Chondrocyte (in vitro differentiated cells): ENCODE results near the gene NR3C2. TPM values are rescaled to one million over a fixed set of nuclear protein-coding genes. Genes with fewer than 3 reads are reported as not detected.

ENCODE experiments used
- DNase-seq: peaks from one replicate; pipeline ENCODE4 v3.0.0; 2021; ENCODE audit warnings: mixed read lengths, low spot score
- H3K27ac Mint-ChIP-seq: one replicate; pipeline ENCODE4 v1.8.0; 2021; ENCODE audit warnings: mild to moderate bottlenecking, moderate library complexity, mixed read lengths; ENCODE audit not compliant: unreplicated experiment
- H3K27me3 Mint-ChIP-seq: 2 replicates; pipeline ENCODE4 v1.8.0; 2021; ENCODE audit warnings: low read depth, mixed read lengths
- H3K36me3 Mint-ChIP-seq: 2 replicates; pipeline ENCODE4 v1.8.0; 2021; ENCODE audit warnings: low read depth, mixed read lengths
- H3K4me1 Mint-ChIP-seq: 2 replicates; pipeline ENCODE4 v1.8.0; 2021; ENCODE audit warnings: low read depth, mild to moderate bottlenecking, mixed read lengths
- H3K4me3 Mint-ChIP-seq: one replicate; pipeline ENCODE4 v1.8.0; 2021; ENCODE audit warnings: mild to moderate bottlenecking, moderate library complexity, mixed read lengths; ENCODE audit not compliant: unreplicated experiment
- H3K9me3 Mint-ChIP-seq: 2 replicates; pipeline ENCODE4 v1.8.0; 2021; ENCODE audit warnings: low read depth, mixed read lengths
- CTCF ChIP-seq: fragments of 200-600 bp; sonication (generic); IDR thresholded peaks from 2 replicates; pipeline ENCODE4 v1.5.0; 2021; ENCODE audit warnings: antibody characterized with exemption, mild to moderate bottlenecking, moderate library complexity
- total RNA-seq: library from RNA; stranded (reverse); gene quantifications from 3 replicates; pipeline ENCODE4 v1.2.1, GENCODE V29; 2021

NR3C2 gene
- total RNA-seq, 1 donor from 2014 or later, result 0.20 TPM

DNA sequence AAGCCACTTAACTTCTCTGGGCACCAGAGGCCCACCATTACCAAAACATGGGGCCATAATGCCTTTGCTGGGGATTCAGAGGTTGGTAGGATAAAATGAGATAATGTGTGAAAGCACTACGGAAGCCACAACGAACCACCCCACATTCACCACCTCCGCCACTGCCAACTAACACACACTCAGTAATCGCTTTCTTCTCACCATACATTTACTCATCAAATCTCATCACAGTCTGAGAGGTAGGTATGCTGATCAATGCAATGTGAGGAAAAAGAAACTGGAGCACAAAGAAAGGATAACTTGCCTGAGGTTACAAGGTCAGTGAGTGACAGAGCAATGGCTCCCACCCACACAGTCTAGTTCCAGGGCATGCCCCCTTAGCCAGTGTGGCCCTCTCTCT, 257.3 kb downstream of the NR3C2 start:
- H3K36me3 Mint-ChIP-seq, result no peaks in the 10 kb centered on the region
- TF ChIP-seq CTCF, result no peak
- no peaks in the 10 kb centered on the region for H3K4me1 Mint-ChIP-seq

GRCh38 chr4:148182230-148182911, 259.8 kb downstream of the NR3C2 start:
- TF ChIP-seq CTCF, result no peak
- peaks cover 26% of the 10 kb centered on the region for H3K27me3 Mint-ChIP-seq
- no peak overlapping the region for H3K27ac Mint-ChIP-seq
- H3K4me3 Mint-ChIP-seq, result no peak overlapping the region
- no peak for DNase-seq
- no peaks in the 10 kb centered on the region for H3K36me3 Mint-ChIP-seq
- H3K9me3 Mint-ChIP-seq, result no peaks in the 10 kb centered on the region
- H3K4me1 Mint-ChIP-seq, result no peaks in the 10 kb centered on the region

More for the DNA sequence above, 257.3 kb downstream of the NR3C2 start:
- Mint-ChIP-seq H3K27me3 (peaks cover 26% of the 10 kb centered on the region), H3K9me3 (peaks cover 5% of the 10 kb centered on the region), H3K27ac (no peak overlapping the region), H3K4me3 (no peak overlapping the region)
- DNase-seq, result no peak

DNA sequence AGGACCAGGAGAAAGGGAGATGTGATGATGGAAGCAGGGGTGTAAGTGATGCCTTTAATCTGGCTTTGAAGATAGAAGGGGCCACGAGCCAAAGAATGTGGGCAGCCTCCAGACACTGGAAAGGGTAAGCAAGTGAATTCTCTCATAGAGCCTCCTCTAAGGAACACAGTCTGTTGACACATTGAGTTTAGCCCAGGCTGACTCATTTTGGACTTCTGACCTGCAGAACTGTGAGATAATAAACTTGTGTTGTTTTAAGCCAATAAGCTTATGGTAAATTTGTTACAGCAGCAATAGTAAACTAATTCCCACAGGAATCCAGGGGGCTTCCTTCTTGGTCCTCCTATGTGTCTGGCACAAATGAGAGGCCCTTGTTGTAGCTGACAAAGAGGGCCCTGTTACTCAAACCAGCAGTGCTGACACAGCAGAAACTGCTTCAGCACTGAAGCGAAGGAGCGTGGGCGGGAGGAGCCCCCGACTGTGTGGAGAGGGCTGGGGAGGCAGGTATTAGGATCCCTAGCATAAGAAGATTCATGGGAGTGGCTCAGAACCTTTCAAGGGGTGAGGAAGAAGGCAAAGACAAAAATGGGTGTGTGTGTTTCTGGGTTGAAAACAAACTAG, 268.7 kb downstream of the NR3C2 start:
- Mint-ChIP-seq H3K9me3 (peaks cover 9% of the 10 kb centered on the region), H3K27ac (no peak overlapping the region), H3K36me3 (no peaks in the 10 kb centered on the region), H3K4me1 (no peaks in the 10 kb centered on the region), H3K27me3 (peaks cover 21% of the 10 kb centered on the region), H3K4me3 (no peak overlapping the region)
- TF ChIP-seq CTCF, result no peak
- DNase-seq, result no peak

DNA sequence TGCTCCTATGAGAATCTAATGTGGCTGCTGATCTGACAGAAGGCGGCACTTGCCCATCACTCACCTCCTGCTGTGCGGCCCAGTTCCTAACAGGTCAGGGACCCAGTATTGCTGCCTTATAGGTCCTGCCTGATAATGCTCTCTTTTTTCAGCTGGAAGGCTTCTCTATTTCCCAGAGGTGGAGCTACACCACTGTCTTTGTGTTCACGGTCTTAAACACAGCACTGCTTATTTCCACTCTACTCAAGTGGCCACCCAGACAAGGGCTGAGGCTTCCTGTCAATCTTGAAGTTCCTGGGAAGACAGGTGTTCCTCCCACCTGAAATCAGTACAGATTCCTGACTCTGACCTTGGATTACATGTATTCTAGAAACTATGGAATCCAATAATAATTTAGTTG, 270.6 kb downstream of the NR3C2 start:
- Mint-ChIP-seq H3K27me3 (peaks cover 15% of the 10 kb centered on the region), H3K4me1 (peaks cover 2% of the 10 kb centered on the region), H3K9me3 (peaks cover 9% of the 10 kb centered on the region), H3K27ac (no peak overlapping the region), H3K4me3 (no peak overlapping the region), H3K36me3 (no peaks in the 10 kb centered on the region)
- no peak for TF ChIP-seq CTCF
- DNase-seq, result no peak

GRCh38 chr4:148170408-148171365, 271.5 kb downstream of the NR3C2 start:
- H3K9me3 Mint-ChIP-seq, result peaks cover 9% of the 10 kb centered on the region
- H3K36me3 Mint-ChIP-seq, result no peaks in the 10 kb centered on the region
- H3K4me1 Mint-ChIP-seq, result peaks cover 11% of the 10 kb centered on the region
- no peak for DNase-seq
- H3K4me3 Mint-ChIP-seq, result no peak overlapping the region
- H3K27ac Mint-ChIP-seq, result no peak overlapping the region
- TF ChIP-seq CTCF, result no peak
- peaks cover 11% of the 10 kb centered on the region for H3K27me3 Mint-ChIP-seq
